T-helper 17 cell (primary cell): ENCODE data around the gene MIOS. TPM values are rescaled to one million over a fixed set of nuclear protein-coding genes. Genes with fewer than 3 reads are reported as not detected.

Source experiments
- ATAC-seq: fragments of 150-1000 bp; cut with Tn5 transposase; 2 replicates; pipeline ENCODE4 v1.10.0; 2021; ENCODE audit warnings: mild to moderate bottlenecking, moderate library complexity
- DNase-seq, 3 donors: peaks; one replicate each; pipeline versions ENCODE4 v3.0.0 to v3.0.0-alpha.2; 2020 to 2021
- H3K9me3 ChIP-seq: one replicate; pipeline ENCODE4 v1.7.0; 2013; ENCODE audit warnings: low read length, mild to moderate bottlenecking; ENCODE audit not compliant: control insufficient read depth, poor library complexity, severe bottlenecking
- H3K27ac Mint-ChIP-seq: one replicate; pipeline ENCODE4 v1.8.0; 2022; ENCODE audit warnings: mild to moderate bottlenecking, moderate library complexity, mixed read lengths
- H3K27me3 Mint-ChIP-seq: one replicate; pipeline ENCODE4 v1.8.0; 2022; ENCODE audit warnings: mixed read lengths
- H3K36me3 Mint-ChIP-seq: one replicate; pipeline ENCODE4 v1.8.0; 2022; ENCODE audit warnings: low read depth, mixed read lengths
- H3K4me1 Mint-ChIP-seq: one replicate; pipeline ENCODE4 v1.8.0; 2022; ENCODE audit warnings: mild to moderate bottlenecking, mixed read lengths
- H3K4me3 Mint-ChIP-seq: one replicate; pipeline ENCODE4 v1.8.0; 2022; ENCODE audit warnings: mild to moderate bottlenecking, moderate library complexity, mixed read lengths
- total RNA-seq, 4 donors: library from RNA in 2 of 4; stranded (reverse) in 2 of 4; gene quantifications; one replicate each; pipeline ENCODE4 v1.2.3 and lab custom pipeline; 2022 to 2026

The MIOS gene
- total RNA-seq, 2 donors from 2014 or later: 26.1 to 29.2 TPM

GRCh38 chr7:7563269-7563668 lies 3.4 kb upstream of the MIOS start:
- Mint-ChIP-seq H3K27ac (no peak overlapping the region), H3K27me3 (no peaks in the 10 kb centered on the region), H3K4me3 (no peak overlapping the region), H3K4me1 (peaks cover 8% of the 10 kb centered on the region), H3K36me3 (peaks cover 2% of the 10 kb centered on the region)
- DNase-seq: no peak
- no peak for ATAC-seq
- no peaks in the 10 kb centered on the region for H3K9me3 ChIP-seq

DNA sequence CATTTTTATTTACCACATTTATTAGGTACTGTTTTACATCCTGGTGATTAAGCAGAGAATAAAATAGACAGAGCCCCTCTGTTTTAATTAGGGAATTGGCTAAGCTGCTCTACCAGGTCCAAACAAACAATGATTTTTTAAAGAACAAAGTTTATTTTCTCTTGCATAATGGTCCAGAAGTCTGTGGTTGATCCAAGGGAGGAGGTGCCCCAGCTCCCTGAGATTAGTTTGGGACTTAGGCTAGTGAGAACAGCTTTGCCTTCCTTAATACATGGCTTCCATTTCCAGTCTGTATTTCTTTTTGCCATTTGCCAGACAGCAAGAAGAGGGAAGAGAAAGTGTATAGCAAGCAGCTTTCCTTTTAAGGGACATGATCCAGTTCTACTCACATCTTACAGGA lies 2.9 kb upstream of the MIOS start:
- ATAC-seq: no peak
- Mint-ChIP-seq H3K4me3 (no peak overlapping the region), H3K27ac (no peak overlapping the region), H3K4me1 (peaks cover 14% of the 10 kb centered on the region), H3K36me3 (peaks cover 2% of the 10 kb centered on the region), H3K27me3 (no peaks in the 10 kb centered on the region)
- no peaks in the 10 kb centered on the region for H3K9me3 ChIP-seq
- no peak for DNase-seq

DNA sequence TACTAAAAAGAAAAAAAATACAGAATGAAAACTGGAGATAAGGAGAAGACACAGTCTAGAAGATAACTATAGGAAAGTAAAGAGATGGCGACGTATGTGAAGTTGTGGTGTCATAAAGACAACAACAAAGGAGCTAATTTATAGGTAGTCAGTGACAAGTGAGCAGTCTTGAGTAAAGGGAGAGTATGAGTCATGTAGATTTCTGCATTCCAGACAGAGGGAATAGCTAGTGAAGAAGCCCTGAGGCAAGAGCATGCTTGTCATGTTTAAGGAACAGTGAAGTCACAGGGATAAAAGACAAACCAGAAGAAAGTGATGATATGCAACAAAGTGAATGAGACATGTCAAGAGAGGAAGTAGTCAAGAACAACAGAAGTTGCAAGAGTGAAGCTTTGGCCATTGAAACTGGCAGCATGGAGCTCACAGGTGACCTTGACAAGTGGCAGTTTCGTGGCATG lies 2.3 kb upstream of the MIOS start:
- DNase-seq: no peak
- Mint-ChIP-seq H3K4me1 (peaks cover 19% of the 10 kb centered on the region), H3K4me3 (no peak overlapping the region), H3K36me3 (peaks cover 2% of the 10 kb centered on the region), H3K27me3 (no peaks in the 10 kb centered on the region), H3K27ac (no peak overlapping the region)
- no peaks in the 10 kb centered on the region for H3K9me3 ChIP-seq
- no peak for ATAC-seq

DNA sequence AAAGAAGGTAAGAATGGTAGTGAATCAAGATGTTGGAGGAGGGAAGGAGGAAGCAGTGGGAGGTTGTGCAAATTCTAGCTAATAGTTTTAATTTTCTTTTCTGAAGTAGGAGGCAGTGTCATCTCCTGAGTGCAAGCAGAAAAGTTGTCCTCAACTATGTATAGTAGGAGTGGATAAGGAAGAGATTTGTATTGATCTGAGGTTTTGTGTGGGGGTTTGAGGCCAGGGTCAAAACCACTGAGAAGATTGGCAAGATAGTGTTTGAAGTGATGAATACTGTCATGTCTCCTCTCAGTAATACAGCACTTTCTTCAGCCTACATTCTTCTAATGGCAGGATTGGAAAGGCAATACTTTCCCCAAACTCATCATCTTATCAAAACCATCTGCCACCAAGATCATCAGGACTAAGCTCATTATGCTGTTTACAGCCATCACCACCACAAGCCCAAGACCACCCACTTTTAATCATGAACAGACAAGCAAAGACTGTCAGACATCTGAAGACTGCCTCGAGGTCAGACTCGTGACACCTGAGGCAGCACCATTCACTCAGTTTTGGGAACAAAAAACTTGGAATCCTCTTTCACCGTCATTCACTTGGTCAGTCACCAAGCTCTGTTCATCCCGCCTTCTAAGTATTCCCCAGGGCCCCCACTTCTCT lies 1.5 kb upstream of the MIOS start:
- ATAC-seq: no peak

DNA sequence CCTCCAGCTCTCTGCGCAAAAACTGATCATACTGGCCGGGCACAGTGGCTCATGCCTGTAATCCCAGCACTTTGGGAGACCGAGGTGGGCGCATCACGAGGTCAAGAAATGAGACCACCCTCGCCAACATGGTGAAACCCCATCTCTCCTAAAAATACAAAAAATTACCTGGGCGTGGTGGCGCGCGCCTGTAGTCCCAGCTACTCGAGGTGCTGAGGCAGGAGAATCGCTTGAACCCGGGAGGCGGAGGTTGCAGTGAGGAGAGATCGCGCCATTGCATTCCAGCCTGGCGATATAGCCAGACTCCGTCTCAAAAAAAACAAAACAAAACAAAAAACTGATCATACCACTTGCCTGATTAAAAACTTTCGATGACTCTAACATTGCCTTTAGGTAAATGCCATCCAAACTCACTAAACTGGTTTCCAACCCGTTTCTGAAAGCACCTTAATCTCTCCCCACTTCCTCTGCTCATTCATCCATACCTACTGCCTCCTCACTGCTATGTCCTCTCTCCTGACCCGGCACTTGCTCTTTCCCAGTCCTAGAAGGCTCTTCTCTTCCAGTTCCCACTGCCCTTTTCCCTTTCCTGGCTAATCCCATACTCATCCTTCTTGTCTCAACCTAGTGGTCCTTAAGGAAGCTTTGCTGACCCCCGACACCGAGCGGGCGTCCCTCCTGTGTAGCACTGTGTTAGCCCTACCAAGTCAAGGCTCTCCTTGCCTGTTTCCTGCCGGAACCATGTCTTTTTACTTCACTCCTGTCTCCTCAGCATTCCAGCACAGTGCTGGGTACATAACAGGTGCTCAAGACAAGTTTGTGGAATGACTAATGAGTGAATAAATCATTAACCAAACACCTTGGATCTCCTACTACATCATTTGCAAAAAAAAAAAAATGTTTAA lies 686 bp upstream of the MIOS start:
- no peaks in the 10 kb centered on the region for H3K9me3 ChIP-seq
- Mint-ChIP-seq H3K4me3 (no peak overlapping the region), H3K27me3 (no peaks in the 10 kb centered on the region), H3K36me3 (peaks cover 8% of the 10 kb centered on the region), H3K4me1 (peaks cover 34% of the 10 kb centered on the region), H3K27ac (no peak overlapping the region)
- no peak for ATAC-seq
- no peak for DNase-seq

More for the DNA sequence above, 1.5 kb upstream of the MIOS start:
- Mint-ChIP-seq H3K4me3 (no peak overlapping the region), H3K27me3 (no peaks in the 10 kb centered on the region), H3K36me3 (peaks cover 8% of the 10 kb centered on the region), H3K27ac (no peak overlapping the region), H3K4me1 (peaks cover 27% of the 10 kb centered on the region)
- H3K9me3 ChIP-seq: no peaks in the 10 kb centered on the region
- no peak for DNase-seq

DNA sequence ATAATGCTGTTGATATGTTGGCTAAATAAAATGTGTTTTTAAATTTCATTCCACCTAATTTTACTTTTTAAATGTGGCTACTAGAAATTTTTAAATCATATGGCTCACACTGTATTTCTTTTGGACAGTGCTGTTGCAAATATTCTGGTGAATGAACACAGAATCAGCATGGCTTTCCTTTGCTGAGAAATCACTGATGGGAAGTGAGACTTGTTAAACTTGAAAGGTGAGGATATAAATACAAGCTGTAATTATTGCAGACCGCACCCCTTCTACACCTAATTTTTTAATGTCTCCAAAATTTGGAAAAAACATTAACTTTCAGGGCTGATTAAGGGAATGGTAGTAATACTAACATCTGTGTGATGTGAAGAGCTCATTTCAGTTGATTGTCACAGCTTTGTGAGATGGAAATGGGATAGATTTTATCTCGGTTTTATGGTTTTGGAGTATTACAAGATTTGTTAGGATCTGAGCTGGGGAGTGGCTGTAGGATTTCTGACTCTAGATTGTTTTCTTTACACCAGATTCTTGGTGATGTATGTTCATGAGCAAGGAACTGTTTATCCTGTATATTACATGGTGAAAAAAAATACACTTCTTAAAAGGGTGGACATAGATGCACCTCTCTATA lies 1.3 kb downstream of the MIOS start:
- H3K4me3 Mint-ChIP-seq: no peak overlapping the region
- H3K36me3 Mint-ChIP-seq: peaks cover 8% of the 10 kb centered on the region
- H3K27ac Mint-ChIP-seq: peak overlapping the region; percentile 97
- H3K4me1 Mint-ChIP-seq: peaks cover 34% of the 10 kb centered on the region
- ATAC-seq (no peak), DNase-seq (no peak)
- H3K27me3 Mint-ChIP-seq: no peaks in the 10 kb centered on the region
- H3K9me3 ChIP-seq: no peaks in the 10 kb centered on the region

- Mint-ChIP-seq H3K4me1 (peaks cover 35% of the 10 kb centered on the region), H3K36me3 (peaks cover 8% of the 10 kb centered on the region), H3K27ac (peak overlapping the region; percentile 97), H3K4me3 (no peak overlapping the region), H3K27me3 (no peaks in the 10 kb centered on the region)
- DNase-seq (no peak), ATAC-seq (no peak)
- no peaks in the 10 kb centered on the region for H3K9me3 ChIP-seq
Measured at GRCh38 chr7:7568553-7568952, 1.9 kb downstream of the MIOS start.

DNA sequence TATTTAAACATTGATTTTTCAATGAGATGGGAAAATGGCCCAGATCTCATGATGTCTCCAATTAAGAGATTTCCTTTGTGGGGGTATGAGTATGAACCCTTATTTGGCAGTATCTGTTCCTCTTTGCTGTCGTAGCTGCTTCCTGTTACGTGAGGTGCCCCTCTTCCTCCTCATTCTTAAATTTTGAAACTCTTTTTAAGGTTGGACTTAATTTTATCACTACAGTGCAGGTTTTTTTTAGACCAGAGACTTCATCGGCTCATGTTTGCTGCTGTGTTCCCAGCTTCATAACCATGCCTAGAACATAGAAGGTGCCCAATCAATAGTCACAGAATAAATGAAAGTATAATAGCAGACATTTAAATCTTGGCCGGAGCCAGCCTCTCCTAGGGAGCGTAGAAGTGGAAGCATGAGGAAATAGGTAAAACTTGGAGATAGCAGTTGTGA lies 2.4 kb downstream of the MIOS start:
- H3K4me1 Mint-ChIP-seq: peaks cover 36% of the 10 kb centered on the region
- peak overlapping the region; percentile 97 for H3K27ac Mint-ChIP-seq
- H3K4me3 Mint-ChIP-seq: no peak overlapping the region
- H3K9me3 ChIP-seq: no peaks in the 10 kb centered on the region
- H3K27me3 Mint-ChIP-seq: no peaks in the 10 kb centered on the region
- DNase-seq (no peak), ATAC-seq (peak; percentile 26)
- peaks cover 8% of the 10 kb centered on the region for H3K36me3 Mint-ChIP-seq

DNA sequence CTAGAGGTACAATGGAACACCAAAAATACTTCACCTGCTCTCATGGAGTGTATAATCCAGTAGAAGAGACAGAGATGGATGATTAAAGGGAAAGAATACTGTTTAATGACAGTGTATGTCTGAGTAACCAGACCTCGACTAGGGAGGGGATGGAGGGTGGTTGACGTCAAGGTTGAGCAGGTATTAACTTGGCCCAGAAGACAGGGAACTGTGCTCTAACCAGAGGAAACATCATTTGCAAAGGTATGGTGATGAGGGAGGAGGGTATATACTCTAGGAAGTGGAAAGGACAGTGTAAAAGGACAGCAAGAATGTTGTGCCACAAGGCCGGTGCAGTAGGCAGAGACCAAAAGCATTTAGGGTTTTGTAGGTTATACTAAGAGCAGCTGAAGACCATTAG lies 2.9 kb downstream of the MIOS start:
- Mint-ChIP-seq H3K4me3 (no peak overlapping the region), H3K4me1 (peaks cover 36% of the 10 kb centered on the region), H3K27ac (peak overlapping the region; percentile 97), H3K27me3 (no peaks in the 10 kb centered on the region), H3K36me3 (peaks cover 8% of the 10 kb centered on the region)
- no peak for DNase-seq
- ATAC-seq: no peak
- H3K9me3 ChIP-seq: no peaks in the 10 kb centered on the region

GRCh38 chr7:7570584-7570983 lies 3.9 kb downstream of the MIOS start:
- Mint-ChIP-seq H3K36me3 (peaks cover 8% of the 10 kb centered on the region), H3K4me1 (peaks cover 36% of the 10 kb centered on the region), H3K27ac (peak overlapping the region; percentile 97), H3K27me3 (no peaks in the 10 kb centered on the region), H3K4me3 (no peak overlapping the region)
- DNase-seq: no peak
- no peak for ATAC-seq
- H3K9me3 ChIP-seq: no peaks in the 10 kb centered on the region

DNA sequence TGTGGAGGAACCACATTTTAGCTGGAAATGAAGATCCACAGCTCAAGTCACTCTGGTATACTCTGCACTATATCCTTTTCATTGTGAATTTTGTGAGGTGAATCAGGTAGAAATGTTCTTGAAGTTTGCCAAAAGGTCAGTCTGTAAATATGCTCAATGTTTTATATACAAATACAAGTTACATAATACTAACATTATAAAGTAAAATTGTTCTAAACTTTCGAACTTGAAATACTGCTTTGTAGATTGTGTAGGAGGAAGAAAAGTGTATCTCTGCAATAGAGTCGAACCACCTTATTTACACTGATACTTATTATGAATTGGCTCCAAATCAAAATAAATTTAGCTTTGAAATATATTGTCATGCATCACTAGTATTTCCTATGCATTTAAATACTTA lies 7.0 kb downstream of the MIOS start:
- Mint-ChIP-seq H3K4me1 (peaks cover 26% of the 10 kb centered on the region), H3K27ac (no peak overlapping the region), H3K4me3 (no peak overlapping the region), H3K36me3 (peaks cover 8% of the 10 kb centered on the region), H3K27me3 (no peaks in the 10 kb centered on the region)
- no peak for ATAC-seq
- H3K9me3 ChIP-seq: no peaks in the 10 kb centered on the region
- DNase-seq: no peak

DNA sequence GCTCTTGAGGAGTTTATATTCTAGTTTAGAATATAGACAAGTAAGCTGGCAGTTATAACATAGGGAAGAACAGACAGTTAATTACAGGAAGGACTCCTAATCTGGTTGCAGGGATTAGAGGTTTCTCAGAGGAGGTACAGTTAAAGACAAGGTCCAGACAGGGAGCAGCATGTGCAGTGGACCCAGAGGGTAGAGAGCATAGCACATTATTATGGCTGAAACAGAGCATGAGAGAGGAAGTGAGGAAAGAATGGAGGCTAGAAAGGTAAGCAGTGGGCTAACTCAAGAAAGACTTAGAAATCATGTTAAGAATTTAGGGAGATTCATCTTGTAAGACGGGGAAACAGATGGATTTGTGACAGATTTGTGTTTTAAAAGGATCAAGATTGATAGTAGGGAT lies 9.7 kb downstream of the MIOS start:
- H3K27me3 Mint-ChIP-seq: no peaks in the 10 kb centered on the region
- ATAC-seq: no peak
- no peak overlapping the region for H3K4me3 Mint-ChIP-seq
- DNase-seq: no peak
- H3K4me1 Mint-ChIP-seq: peaks cover 4% of the 10 kb centered on the region
- no peak overlapping the region for H3K27ac Mint-ChIP-seq
- H3K9me3 ChIP-seq: no peaks in the 10 kb centered on the region
- no peaks in the 10 kb centered on the region for H3K36me3 Mint-ChIP-seq

GRCh38 chr7:7577888-7578287 lies 11.2 kb downstream of the MIOS start:
- Mint-ChIP-seq H3K27me3 (no peaks in the 10 kb centered on the region), H3K36me3 (no peaks in the 10 kb centered on the region), H3K4me1 (peaks cover 6% of the 10 kb centered on the region), H3K27ac (no peak overlapping the region), H3K4me3 (no peak overlapping the region)
- no peak for DNase-seq
- no peak for ATAC-seq
- no peaks in the 10 kb centered on the region for H3K9me3 ChIP-seq
